Measurements from ENCODE around the gene PMM1.

Gene PMM1

GRCh38 chr22:41579297-41579996, 10.2 kb downstream of the PMM1 start:
- no peaks in the 10 kb centered on the region for H3K27me3 ChIP-seq
- H3K4me1 ChIP-seq (ENCODE audit: control insufficient read depth in 1 of 2, insufficient read depth in 1 of 2, low read depth in 1 of 2, low read length in 1 of 2), result no peaks in the 10 kb centered on the region
- H3K27ac ChIP-seq, result no peak overlapping the region
- TF ChIP-seq CTCF (IDR thresholded peaks at IDR 0.05), result no peak
- no peak overlapping the region for H3K4me3 ChIP-seq (ENCODE audit: low read depth in 1 of 2, low read length in 1 of 2)
- no peaks in the 10 kb centered on the region for H3K9me3 ChIP-seq
- H3K36me3 ChIP-seq, result peaks cover 97% of the 10 kb centered on the region

- no peaks in the 10 kb centered on the region for H3K9me3 ChIP-seq
- TF ChIP-seq CTCF (IDR thresholded peaks at IDR 0.05), result no peak
- H3K27me3 ChIP-seq, result no peaks in the 10 kb centered on the region
- no peak overlapping the region for H3K27ac ChIP-seq
- no peaks in the 10 kb centered on the region for H3K4me1 ChIP-seq (ENCODE audit: control insufficient read depth in 1 of 2, insufficient read depth in 1 of 2, low read depth in 1 of 2, low read length in 1 of 2)
- H3K4me3 ChIP-seq (ENCODE audit: low read depth in 1 of 2, low read length in 1 of 2), result no peak overlapping the region
- peaks cover 94% of the 10 kb centered on the region for H3K36me3 ChIP-seq
These were observed 10.8 kb downstream of the PMM1 start for GRCh38 chr22:41578818-41579217.

GRCh38 chr22:41578114-41578513, 11.5 kb downstream of the PMM1 start:
- Histone ChIP-seq H3K9me3 (no peaks in the 10 kb centered on the region), H3K36me3 (peaks cover 87% of the 10 kb centered on the region), H3K27me3 (no peaks in the 10 kb centered on the region), H3K27ac (no peak overlapping the region), H3K4me3 (ENCODE audit: low read depth in 1 of 2, low read length in 1 of 2) (no peak overlapping the region), H3K4me1 (ENCODE audit: control insufficient read depth in 1 of 2, insufficient read depth in 1 of 2, low read depth in 1 of 2, low read length in 1 of 2) (no peaks in the 10 kb centered on the region)
- no peak for TF ChIP-seq CTCF (IDR thresholded peaks at IDR 0.05)

GRCh38 chr22:41576877-41577276, 12.8 kb downstream of the PMM1 start:
- Histone ChIP-seq H3K36me3 (peaks cover 75% of the 10 kb centered on the region), H3K4me3 (ENCODE audit: low read depth in 1 of 2, low read length in 1 of 2) (no peak overlapping the region), H3K27ac (no peak overlapping the region), H3K27me3 (no peaks in the 10 kb centered on the region), H3K9me3 (no peaks in the 10 kb centered on the region), H3K4me1 (ENCODE audit: control insufficient read depth in 1 of 2, insufficient read depth in 1 of 2, low read depth in 1 of 2, low read length in 1 of 2) (no peaks in the 10 kb centered on the region)
- TF ChIP-seq CTCF (IDR thresholded peaks at IDR 0.05), result no peak

- no peak for TF ChIP-seq CTCF (IDR thresholded peaks at IDR 0.05)
- Histone ChIP-seq H3K36me3 (peaks cover 64% of the 10 kb centered on the region), H3K4me3 (ENCODE audit: low read depth in 1 of 2, low read length in 1 of 2) (no peak overlapping the region)
These were observed 14.1 kb downstream of the PMM1 start for GRCh38 chr22:41575533-41575932.

More at GRCh38 chr22:41575533-41575932, 14.1 kb downstream of the PMM1 start:
- Histone ChIP-seq H3K9me3 (no peaks in the 10 kb centered on the region), H3K27ac (no peak overlapping the region), H3K4me1 (ENCODE audit: control insufficient read depth in 1 of 2, insufficient read depth in 1 of 2, low read depth in 1 of 2, low read length in 1 of 2) (no peaks in the 10 kb centered on the region), H3K27me3 (no peaks in the 10 kb centered on the region)
